Body of pancreas (tissue), 4 donors: ENCODE results near the gene SLC37A1.

Source experiments
- CTCF ChIP-seq, 7 experiments: fragments of 450-650 bp in 4 of 7; fragments of 200-600 bp in 3 of 7; sonication (generic) in 3 of 7; IDR thresholded peaks; one replicate each; pipeline ENCODE4 v1.5.1; 2016 to 2019; ENCODE audit warnings: antibody characterized with exemption in 7 of 7
- POLR2A ChIP-seq, 3 donors: fragments of 450-650 bp; IDR thresholded peaks; one replicate each; pipeline ENCODE4 v1.6.1; 2016; ENCODE audit warnings: antibody characterized with exemption in 3 of 3, mild to moderate bottlenecking in 2 of 3

GRCh38 chr21:42591170-42591869 lies 77.7 kb downstream of the SLC37A1 start:
- no peak for TF ChIP-seq CTCF (IDR thresholded peaks at IDR 0.05)
- TF ChIP-seq POLR2A (IDR thresholded peaks at IDR 0.05) = no peak
